AG08396 (cell line): Measurements from ENCODE around the gene MAMLD1.
"Not testable (repeated sequence)": the region's sequence is repeated elsewhere in the genome, so short reads cannot be mapped to it uniquely, and the experiment has no call there.

Experiments
- DNase-seq: peaks from one replicate; pipeline ENCODE4 v3.0.0; 2012; ENCODE audit warnings: low spot score, mixed read lengths

The MAMLD1 gene, protein sequence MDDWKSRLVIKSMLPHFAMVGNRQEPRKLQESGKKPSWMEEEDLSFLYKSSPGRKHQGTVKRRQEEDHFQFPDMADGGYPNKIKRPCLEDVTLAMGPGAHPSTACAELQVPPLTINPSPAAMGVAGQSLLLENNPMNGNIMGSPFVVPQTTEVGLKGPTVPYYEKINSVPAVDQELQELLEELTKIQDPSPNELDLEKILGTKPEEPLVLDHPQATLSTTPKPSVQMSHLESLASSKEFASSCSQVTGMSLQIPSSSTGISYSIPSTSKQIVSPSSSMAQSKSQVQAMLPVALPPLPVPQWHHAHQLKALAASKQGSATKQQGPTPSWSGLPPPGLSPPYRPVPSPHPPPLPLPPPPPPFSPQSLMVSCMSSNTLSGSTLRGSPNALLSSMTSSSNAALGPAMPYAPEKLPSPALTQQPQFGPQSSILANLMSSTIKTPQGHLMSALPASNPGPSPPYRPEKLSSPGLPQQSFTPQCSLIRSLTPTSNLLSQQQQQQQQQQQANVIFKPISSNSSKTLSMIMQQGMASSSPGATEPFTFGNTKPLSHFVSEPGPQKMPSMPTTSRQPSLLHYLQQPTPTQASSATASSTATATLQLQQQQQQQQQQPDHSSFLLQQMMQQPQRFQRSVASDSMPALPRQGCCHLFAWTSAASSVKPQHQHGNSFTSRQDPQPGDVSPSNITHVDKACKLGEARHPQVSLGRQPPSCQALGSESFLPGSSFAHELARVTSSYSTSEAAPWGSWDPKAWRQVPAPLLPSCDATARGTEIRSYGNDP

DNA sequence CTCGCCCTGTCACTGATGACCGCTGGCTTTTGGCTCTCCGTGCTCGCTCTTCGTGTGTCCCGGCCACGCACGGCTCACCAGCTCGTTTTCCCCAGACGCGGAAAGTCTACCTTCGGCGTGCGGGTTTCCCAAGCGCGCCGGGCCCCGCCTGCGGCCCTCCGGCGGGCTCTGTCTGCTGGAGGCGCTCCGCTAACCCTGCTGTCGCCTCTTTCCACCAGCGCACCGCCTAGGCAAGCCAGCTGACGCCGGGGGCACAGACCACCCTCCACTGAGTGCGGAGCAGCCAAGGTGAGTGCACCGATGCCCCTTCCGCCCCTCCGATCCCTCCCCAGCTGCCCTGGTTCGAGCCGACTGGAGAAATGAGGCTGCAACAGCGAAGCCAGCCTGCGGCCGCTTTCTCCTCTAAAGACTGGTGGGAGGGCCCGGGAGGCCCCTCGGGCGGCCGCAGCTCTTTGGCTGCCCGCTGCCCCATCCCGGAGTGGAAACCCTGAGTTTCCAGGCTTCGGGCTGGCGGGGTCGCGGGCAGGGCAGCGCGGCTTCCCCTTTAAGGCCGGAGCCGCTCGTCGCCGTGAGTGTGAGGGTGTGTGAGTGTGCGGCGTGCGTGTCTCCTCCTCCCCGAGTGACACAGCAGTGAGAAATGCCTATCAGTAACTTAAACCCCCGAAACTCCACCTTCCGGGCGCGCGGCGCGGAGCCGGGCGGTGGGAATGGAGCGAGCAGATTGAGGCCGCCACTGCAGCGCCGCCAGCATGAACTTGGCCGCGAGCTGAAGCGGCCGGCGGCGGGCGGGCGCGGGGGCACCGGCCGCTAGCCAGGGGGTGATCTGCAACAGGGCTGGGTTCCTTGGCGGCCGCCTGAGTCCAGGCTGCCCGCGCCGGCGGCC, at the start of gene MAMLD1:
Gene MAMLD1, plus strand, starts transcription at position 719 of the 883 bp plus-strand sequence. CDS start 82,200 bp downstream, outside the sequence.
- peak; percentile 79 for DNase-seq

DNA sequence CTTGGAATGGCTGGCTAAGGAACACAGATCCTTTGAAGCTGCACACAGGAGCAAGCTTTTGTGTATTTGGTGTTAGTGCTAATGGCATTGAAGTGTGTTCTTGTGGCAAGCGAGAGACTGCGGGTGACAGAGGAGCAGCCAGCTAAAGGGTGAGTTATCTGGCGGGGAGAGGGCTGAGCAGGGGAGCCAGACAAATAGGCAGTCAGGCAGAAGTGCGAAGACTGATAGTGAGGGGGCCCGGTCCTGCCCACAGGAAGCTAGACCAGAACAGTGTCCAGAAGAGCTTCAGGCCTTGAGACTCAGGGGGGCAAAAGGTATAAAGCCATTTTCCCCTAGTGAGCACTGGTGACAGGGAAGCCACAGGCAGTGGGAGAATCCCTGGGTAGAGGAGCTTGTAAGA, 49.6 kb upstream of the MAMLD1 start:
- no peak for DNase-seq

DNA sequence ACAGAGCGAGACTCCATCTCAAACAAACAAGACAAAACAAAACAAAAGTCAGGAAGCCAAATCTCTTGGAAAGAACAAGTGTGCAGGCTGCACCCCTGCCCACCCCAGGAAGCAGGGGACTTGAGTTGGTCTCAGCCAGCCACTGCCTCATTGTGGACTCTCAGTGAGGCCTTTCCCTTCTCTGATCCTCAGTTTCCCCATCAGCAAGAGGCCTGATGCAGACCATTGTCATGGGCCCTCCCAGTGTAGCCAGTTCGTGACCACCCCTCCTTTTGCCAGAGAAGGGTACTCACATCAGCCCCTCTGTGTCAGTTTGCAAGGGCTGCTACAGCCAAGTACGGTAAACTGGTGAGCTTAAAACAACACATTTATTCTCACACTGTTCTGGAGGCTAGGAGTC, 48.9 kb upstream of the MAMLD1 start:
- DNase-seq, result no peak

DNA sequence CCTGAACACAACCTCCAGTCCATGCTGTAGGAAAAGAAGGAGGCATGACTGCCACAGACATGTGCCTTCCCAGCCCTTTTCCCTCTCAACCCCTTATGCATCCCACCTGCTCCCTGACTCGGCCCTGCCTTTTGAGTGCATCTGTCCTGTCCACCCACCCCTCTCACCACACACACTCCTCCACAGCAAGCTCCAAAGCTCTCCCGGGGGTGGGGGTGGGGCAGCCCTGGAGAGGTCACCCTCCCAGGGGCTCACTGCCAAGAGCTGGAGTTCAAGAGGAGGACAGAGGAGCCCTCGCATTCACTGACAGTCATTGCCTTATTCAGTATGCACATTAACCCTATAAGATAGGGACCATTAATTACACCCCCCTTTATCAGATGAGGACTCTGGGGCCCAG, 46.6 kb upstream of the MAMLD1 start:
- no peak for DNase-seq

DNA sequence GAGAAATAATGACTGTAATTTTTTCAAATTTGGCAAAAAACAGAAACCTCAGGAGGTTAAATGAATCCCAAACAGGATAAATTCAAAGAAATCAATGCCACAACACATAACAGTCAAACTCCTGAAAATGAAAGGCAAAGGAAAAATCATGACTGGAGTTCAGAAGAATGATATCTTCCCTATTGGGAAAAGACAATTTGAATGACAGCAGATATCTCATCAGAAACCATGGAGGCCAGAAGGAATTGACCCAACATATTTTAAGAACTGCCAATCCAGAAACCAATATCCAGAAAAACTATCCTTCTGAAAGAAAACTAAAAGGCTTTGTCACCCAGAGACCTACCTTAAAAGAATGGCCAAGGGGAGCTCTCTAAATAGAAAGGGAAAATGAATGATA, 40.1 kb upstream of the MAMLD1 start:
- no peak for DNase-seq

DNA sequence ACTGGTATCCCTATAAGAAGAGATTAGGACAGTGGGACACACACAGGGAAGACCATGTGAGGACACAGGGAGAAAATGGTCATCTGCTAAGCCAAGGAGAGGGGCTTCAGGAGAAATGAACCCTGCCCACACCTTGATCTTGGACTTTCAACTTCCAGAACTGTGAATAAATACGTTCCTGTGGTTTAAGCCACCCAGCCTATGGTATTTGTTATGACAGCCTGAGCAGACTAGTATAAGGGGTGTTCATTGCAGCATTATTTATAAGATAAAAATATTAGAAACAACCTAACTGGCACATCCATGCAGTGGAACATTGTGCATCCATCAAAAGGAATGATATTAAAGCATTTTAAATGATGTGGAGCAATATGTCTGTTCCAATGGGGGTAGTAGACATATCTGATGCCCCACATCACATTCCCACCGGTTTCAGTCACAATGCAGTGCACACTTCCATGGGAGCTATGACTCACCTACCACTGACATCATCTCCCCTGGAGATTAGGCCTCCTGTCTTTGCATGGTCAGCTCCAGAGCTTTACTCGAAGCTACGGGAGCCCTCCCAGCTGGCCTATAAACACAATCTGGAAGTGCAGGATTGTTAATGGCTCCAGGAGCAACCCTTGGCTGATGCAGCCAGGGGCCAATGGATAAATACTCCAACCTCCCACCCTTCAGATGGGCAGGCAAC, 38.9 kb upstream of the MAMLD1 start:
- DNase-seq, result peak; percentile 71

DNA sequence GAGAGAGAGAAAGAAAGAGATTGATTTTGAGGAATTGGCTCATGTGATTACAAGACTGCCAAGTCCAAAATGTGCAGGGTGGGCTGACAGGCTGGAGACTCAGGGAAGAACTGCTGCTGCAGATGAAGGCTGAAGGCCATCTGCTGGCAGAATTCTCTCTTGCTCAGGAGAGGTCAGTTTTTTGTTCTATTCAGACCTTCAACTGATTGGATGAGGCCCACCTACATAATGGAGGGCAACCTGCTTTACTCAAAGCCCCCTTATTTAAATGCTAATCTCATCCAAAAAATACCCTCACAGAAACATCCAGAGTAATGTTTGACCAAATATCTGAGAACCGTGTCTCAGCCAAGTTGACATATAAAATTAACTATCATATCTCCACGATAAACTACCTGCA, 38.2 kb upstream of the MAMLD1 start:
- no peak for DNase-seq

DNA sequence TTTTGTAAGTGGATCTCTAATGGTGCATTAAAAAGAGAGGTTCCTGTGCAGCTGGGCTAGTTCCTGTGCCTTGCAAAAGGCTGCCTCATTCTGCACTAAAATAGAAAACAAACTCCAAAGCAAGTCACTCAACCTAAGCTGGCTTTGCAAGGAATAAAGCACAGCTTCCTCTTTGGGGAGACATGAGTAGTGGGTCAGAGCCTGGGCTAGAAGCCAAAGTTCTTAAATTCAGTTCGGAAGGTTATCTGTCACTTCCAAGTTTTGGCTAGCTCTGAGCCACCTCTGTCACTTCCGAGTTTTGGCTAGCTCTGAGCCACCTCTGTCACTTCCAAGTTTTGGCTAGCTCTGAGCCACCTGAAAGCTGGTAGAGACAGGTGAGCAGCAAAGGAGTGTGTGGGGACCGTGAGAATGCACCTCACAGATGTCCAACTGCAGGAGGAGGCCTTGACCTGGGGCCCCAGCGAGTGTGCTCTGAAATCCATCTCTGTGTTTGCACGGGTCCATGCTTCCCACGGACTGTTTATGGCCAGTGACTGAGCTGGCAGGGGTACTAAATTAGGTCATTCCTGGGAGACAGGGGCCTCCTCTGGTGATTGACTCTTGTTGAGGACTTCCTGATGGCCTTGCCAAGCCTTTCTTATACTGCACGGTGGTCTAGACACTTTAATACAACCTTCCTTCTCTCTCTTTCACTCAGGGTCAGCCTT, 36.4 kb upstream of the MAMLD1 start:
- DNase-seq, result no peak

DNA sequence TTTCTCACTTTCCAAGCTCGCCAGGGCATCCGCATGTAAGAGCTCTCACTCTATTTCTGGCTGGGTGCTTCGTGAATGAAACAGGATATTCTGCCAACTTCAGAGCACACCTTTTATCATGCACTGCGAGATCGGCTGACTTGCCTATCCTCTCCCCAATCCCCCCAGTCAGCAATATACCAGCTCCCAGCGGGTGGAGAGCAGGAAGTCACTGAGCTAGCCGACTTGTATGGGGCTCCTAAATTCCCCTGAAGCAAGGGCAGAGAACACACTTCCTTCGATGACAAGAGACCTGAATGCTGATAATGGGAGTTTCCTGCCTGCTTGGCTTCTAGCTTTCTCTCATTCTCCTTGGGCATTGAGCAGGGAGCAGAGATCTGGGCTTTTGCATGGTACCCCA, 33.8 kb upstream of the MAMLD1 start:
- no peak for DNase-seq

DNA sequence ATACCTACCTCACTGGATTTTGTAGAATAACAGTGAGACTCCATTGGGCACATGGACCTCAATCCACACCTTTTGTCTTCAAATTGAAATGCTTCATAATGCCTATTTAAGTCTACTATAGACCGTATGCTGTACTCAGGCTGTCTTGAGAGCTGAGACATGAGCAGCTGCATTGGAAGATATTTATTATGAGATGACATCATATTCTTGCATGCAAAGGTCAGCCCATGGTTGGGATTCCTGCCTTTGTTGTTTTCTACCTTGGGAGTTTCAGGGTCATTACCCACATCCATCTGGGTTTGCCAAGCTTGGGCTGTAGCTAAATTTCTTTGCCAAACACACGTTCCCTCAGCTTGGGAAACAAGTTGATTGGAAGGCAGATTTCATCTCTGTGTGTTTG, 33.2 kb upstream of the MAMLD1 start:
- no peak for DNase-seq

DNA sequence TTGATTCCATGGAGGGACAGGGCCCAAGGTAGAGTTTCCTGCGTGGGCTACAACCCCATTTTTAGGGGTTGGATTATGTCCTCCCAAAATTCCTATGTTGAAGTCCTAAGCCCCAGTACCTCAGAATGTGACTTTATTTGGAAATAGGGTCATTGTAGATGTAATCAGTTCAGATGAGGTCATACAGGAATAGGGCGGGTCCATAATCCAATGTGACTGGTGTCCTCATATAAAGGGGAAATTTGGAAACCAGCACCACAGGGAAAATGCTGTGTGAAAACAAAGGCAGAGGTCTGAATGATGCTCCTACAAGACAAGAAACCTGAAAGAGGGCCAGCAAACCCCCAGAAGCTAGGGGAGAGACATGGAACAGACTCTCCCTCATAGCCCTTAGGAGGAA, 31.1 kb upstream of the MAMLD1 start:
- no peak for DNase-seq

DNA sequence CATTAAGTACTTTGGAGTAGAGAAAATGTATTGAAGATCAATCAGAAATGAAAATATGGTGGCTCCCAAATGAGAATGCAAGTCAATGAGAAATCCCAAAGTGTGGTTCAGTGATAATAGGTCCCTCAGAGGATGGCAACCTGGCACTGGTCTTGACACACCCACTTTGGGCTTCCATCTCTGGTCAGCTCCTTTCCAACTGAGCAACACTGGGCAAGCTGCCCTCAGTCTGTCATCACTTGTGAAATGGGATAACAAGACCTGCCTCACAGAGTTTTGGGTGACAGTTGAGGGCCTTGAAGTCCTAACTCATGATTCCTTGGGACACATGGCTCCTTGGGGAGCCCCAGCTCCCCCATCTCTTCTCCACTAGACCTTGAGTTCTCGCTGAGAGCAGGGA, 29.0 kb upstream of the MAMLD1 start:
- no peak for DNase-seq

DNA sequence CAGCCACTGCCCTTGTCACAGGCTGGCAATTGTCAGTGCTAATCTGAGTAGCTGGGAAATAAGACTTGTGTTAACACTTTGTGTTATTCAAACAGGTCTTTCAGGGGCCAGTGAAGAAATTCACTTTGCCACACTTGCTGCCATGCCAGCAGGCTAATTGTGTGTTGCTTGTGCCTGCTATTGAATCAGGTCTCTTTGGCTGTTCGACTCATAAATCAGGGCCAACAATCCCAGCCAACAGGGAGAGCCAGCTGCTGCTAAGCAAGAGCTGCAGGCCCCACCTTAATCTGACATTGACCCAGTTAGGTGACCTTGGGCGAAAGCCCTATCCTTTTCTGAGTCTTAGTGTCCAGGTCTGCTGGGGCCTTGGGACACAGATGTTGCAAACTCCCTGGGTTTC, 28.1 kb upstream of the MAMLD1 start:
- no peak for DNase-seq

DNA sequence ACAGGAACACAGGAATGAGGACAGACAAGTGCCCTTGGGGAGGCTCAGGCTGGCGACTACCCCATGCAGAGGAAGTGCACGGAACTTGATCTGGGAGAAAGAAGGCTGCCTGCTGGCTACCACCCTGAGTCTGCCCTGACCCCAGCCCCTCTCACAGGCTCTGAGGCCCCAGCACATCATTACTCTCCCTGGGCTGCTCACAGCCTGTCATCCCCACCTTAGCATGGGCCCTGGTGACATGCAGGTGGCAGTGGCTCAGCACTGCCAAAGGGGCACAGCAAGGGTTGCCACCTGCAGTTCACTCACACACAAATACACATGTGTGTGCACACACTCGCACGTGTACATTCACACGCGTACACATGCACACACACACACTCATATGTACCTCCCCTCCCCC, 26.1 kb upstream of the MAMLD1 start:
- DNase-seq, result no peak

DNA sequence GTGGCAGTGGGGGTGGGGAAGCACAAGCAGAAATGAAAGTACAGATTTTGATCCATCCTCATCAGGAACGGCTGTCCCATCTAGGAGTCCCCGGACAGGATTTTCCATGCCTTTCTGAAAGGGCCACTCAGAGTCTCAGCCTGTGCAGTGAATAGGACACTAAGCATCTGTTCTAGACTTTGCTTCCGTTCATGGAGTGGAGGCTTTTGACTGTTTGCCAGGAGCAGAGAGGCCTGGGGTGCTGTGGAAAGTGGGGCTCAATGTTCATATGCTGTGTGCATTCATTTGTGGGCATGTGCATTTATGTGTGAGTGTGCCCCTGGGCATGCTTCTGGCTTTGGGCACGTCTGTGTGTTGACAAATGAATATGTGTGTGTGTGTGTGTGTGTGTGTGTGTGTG, 25.6 kb upstream of the MAMLD1 start:
- no peak for DNase-seq

DNA sequence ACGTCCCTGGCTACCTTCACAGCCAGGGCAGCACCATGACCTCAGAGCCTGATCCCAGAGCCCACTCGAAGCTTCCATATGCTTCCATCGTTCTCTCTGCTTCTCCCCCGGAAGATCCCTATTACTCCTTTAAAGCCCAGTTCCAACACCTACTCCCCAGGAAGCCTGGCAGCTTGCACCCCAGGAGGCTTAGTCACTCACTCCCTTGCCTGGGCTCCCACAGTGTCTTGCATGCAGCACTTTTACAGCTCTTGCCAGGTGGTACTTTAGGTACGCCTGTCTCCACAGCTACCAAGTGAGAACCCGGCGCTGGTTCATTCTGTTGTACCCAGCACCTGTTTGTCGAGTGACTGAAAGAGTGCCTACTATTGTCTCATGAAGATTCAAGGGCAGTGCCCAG, 24.5 kb upstream of the MAMLD1 start:
- no peak for DNase-seq

DNA sequence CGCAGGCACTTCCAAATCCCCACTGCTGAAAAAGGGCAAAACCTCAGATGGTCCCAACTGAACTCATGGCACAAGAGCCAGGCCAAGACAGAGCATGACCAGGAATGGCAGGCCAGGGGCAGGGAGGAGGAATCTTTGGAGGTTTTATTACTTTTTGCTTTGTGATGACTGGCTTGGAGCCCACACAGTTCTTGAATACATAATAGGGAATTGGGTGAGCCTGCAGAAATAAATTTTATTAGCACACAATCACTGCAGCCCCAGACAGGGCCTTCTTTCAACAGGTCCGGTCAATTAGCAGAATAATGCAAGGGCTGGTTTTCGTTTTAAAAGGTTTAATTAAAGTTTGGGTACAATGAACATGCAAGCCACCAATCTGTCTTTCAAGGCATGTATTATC, 23.4 kb upstream of the MAMLD1 start:
- DNase-seq, result no peak

DNA sequence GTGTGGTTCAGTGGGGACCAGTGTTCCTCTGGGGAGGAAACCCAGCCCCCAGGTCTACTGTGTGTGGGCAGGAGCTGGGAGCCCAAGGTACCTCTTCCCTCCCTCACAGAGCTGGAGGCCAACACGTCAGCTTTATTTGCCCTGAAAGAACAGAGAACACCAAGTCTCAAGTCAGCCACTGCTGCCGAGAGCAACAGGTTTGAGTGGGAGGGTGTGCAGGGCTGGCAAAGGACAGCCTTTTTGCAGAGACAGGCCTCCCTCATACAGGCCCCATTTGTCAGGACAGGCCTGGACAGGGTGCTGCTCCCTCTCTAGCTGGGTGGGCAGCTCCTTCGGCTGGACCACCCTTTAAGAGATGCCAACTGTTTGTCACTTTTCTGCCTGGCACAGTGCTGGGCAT, 22.8 kb upstream of the MAMLD1 start:
- not testable (repeated sequence) for DNase-seq

DNA sequence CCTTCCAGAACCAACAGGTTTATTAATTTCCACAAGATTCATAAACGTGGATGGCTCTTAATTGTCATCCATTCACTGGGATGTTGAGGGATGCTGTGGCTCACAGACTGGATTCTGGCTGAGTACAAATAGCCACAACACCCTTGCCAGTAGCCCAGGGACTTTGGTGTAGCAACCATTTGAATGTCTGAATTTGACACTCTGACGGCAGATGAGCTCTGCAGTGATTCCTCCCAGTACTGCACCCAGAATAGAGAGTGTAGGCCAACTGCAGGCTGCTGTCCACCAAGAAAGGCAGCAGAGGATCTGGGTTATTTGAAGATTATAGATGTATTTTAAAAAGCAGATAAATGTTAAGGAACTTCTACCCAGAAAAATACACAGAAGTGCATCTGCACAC, 15.6 kb upstream of the MAMLD1 start:
- no peak for DNase-seq

DNA sequence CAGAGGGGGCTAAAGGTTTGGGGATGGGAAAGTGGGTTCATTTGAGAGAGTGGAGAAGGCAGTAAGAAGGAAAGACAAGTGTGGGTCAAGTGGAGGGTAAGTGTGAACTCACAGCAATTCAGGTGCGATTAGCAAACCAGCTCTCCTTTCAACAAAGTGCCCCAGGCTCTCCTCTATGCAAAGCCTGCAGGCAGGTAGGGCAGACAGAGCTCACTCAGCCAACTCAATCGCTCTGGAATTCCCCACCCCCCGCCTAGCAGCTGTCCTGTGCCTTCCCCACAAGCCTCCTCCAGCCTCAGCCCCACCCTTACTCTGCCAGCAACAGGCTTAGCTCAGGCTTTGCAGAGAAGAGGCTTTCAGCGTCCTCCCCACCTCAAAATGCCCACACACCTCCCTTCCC, 14.8 kb upstream of the MAMLD1 start:
- DNase-seq, result no peak

DNA sequence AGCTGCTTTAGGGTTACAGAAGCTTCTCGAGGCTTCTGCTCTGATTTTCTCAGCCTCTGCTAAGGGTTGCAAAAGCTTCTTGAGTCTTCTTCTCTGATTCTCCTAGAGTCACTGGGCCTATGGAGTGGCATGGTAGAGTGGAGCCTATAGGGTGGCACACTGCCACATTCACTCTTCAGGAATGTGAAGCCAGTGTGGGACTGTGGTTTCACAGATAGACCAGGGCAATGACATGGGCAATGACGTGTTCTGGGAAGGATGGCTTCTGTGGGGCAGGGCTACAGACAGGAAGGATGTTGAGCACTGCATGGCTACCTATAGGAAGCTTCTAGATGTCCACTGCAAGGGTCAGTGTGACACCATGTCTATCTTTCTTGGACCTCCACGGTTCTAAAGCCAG, 11.0 kb upstream of the MAMLD1 start:
- no peak for DNase-seq
